Colonic mucosa (tissue), 4 donors: Measurements from ENCODE around the gene BCCIP. TPM values are rescaled to one million over a fixed set of nuclear protein-coding genes. Genes with fewer than 3 reads are reported as not detected.

Source experiments
- DNase-seq: peaks from one replicate; pipeline ENCODE4 v3.0.0-alpha.2; 2020
- H3K27ac ChIP-seq: fragments of 200-600 bp; one replicate; pipeline ENCODE4 v1.8.0; 2021
- H3K27me3 ChIP-seq: fragments of 200-600 bp; one replicate; pipeline ENCODE4 v1.8.0; 2021
- H3K36me3 ChIP-seq: fragments of 200-600 bp; one replicate; pipeline ENCODE4 v1.8.0; 2021
- H3K4me1 ChIP-seq: fragments of 200-600 bp; one replicate; pipeline ENCODE4 v1.8.0; 2021; ENCODE audit warnings: mild to moderate bottlenecking
- H3K4me3 ChIP-seq: fragments of 200-600 bp; one replicate; pipeline ENCODE4 v1.8.0; 2021
- H3K9ac ChIP-seq, 2 donors: one replicate each; pipeline ENCODE4 v1.7.0; 2013; ENCODE audit warnings: control low read depth in 2 of 2, low read depth in 2 of 2, low read length in 2 of 2
- H3K9me3 ChIP-seq: fragments of 200-600 bp; one replicate; pipeline ENCODE4 v1.8.0; 2021
- CTCF ChIP-seq: fragments of 200-600 bp; IDR thresholded peaks from one replicate; pipeline ENCODE4 v1.8.0; 2022; ENCODE audit warnings: antibody characterized with exemption, mild to moderate bottlenecking
- intact Hi-C: fragments of 100-400 bp; cut with DNase I; formaldehyde crosslinking; loops from one replicate; pipeline ENCODE4 v1.14.1; 2022
- total RNA-seq, 2 donors: library from RNA; stranded (reverse); fragmentation: NEBNext Ultra II Directional in 1 of 2; extraction: Animal tissue kit (Norgen Biotek cat#: 25700) in 1 of 2; gene quantifications; one replicate each; pipeline ENCODE4 v1.2.1, GENCODE V29; 2021
- donor health status: healthy.
- donor health status: DM: no; HTN: no; CAD: no.
- donor health status: DM: no; HTN: no; CAD: no.

BCCIP gene
- total RNA-seq = 10 to 100 TPM; 36.0 to 67.2 TPM

GRCh38 chr10:125822878-125823662 lies at the start of gene BCCIP, which contains the start of gene UROS:
Gene BCCIP, plus strand, starts transcription at chr10:125823546. Its CDS starts 12 bp downstream, at chr10:125823558.
Gene UROS, minus strand, starts transcription at chr10:125823258. Its CDS starts 6,759 bp downstream, at chr10:125816499.
- TF ChIP-seq CTCF = no peak
- Histone ChIP-seq H3K36me3 (peaks cover 6% of the 10 kb centered on the region), H3K9me3 (no peaks in the 10 kb centered on the region), H3K9ac (peak within 1 kb of the TSS; percentile 82 to 91), H3K4me1 (peaks cover 5% of the 10 kb centered on the region), H3K27ac (peak within 1 kb of the TSS; percentile 76), H3K4me3 (peak within 1 kb of the TSS; percentile 83), H3K27me3 (no peaks in the 10 kb centered on the region)
- intact Hi-C loops = loop anchor here (5.0 kb wide), 1 partner anchor 101 kb away; no protein-coding TSS in a partner anchor
- peak; percentile 91 for DNase-seq

GRCh38 chr10:125773687-125774543 lies 49.4 kb upstream of the BCCIP start:
- Histone ChIP-seq H3K4me3 (no peak overlapping the region), H3K27ac (no peak overlapping the region), H3K9ac (no peak overlapping the region), H3K4me1 (no peaks in the 10 kb centered on the region), H3K36me3 (no peaks in the 10 kb centered on the region), H3K9me3 (no peaks in the 10 kb centered on the region), H3K27me3 (no peaks in the 10 kb centered on the region)
- intact Hi-C loops = no loop called here
- TF ChIP-seq CTCF = no peak
- DNase-seq = no peak

GRCh38 chr10:125774581-125775191 lies 48.7 kb upstream of the BCCIP start:
- H3K36me3 ChIP-seq = no peaks in the 10 kb centered on the region
- H3K4me3 ChIP-seq = no peak overlapping the region
- no peak for TF ChIP-seq CTCF
- no peak for DNase-seq
- no peaks in the 10 kb centered on the region for H3K9me3 ChIP-seq
- intact Hi-C loops = no loop called here
- H3K9ac ChIP-seq = no peak overlapping the region
- no peak overlapping the region for H3K27ac ChIP-seq
- no peaks in the 10 kb centered on the region for H3K4me1 ChIP-seq
- no peaks in the 10 kb centered on the region for H3K27me3 ChIP-seq

- H3K4me1 ChIP-seq = no peaks in the 10 kb centered on the region
- TF ChIP-seq CTCF = no peak
- no peak within 1 kb of the TSS for H3K9ac ChIP-seq
- H3K9me3 ChIP-seq = no peaks in the 10 kb centered on the region
- H3K27ac ChIP-seq = no peak within 1 kb of the TSS
- H3K4me3 ChIP-seq = no peak within 1 kb of the TSS
- no peaks in the 10 kb centered on the region for H3K27me3 ChIP-seq
- no peaks in the 10 kb centered on the region for H3K36me3 ChIP-seq
- DNase-seq = no peak
- intact Hi-C loops = no loop called here
Observed at GRCh38 chr10:125775491-125776106, 47.7 kb upstream of the BCCIP start, which contains the start of gene MMP21. Gene MMP21, minus strand, starts transcription at chr10:125775821. Its CDS starts 0 bp downstream, at chr10:125775821.

GRCh38 chr10:125777806-125778205 lies 45.5 kb upstream of the BCCIP start:
- TF ChIP-seq CTCF = no peak
- no peak overlapping the region for H3K27ac ChIP-seq
- intact Hi-C loops = no loop called here
- no peak overlapping the region for H3K9ac ChIP-seq
- H3K4me3 ChIP-seq = no peak overlapping the region
- H3K4me1 ChIP-seq = no peaks in the 10 kb centered on the region
- DNase-seq = no peak
- H3K27me3 ChIP-seq = no peaks in the 10 kb centered on the region
- no peaks in the 10 kb centered on the region for H3K9me3 ChIP-seq
- H3K36me3 ChIP-seq = no peaks in the 10 kb centered on the region
